Measurements from ENCODE around the gene PEX3. TPM values are rescaled to one million over a fixed set of nuclear protein-coding genes. Genes with fewer than 3 reads are reported as not detected.

The PEX3 gene, protein sequence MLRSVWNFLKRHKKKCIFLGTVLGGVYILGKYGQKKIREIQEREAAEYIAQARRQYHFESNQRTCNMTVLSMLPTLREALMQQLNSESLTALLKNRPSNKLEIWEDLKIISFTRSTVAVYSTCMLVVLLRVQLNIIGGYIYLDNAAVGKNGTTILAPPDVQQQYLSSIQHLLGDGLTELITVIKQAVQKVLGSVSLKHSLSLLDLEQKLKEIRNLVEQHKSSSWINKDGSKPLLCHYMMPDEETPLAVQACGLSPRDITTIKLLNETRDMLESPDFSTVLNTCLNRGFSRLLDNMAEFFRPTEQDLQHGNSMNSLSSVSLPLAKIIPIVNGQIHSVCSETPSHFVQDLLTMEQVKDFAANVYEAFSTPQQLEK
- total RNA-seq, result 36.7 TPM

DNA sequence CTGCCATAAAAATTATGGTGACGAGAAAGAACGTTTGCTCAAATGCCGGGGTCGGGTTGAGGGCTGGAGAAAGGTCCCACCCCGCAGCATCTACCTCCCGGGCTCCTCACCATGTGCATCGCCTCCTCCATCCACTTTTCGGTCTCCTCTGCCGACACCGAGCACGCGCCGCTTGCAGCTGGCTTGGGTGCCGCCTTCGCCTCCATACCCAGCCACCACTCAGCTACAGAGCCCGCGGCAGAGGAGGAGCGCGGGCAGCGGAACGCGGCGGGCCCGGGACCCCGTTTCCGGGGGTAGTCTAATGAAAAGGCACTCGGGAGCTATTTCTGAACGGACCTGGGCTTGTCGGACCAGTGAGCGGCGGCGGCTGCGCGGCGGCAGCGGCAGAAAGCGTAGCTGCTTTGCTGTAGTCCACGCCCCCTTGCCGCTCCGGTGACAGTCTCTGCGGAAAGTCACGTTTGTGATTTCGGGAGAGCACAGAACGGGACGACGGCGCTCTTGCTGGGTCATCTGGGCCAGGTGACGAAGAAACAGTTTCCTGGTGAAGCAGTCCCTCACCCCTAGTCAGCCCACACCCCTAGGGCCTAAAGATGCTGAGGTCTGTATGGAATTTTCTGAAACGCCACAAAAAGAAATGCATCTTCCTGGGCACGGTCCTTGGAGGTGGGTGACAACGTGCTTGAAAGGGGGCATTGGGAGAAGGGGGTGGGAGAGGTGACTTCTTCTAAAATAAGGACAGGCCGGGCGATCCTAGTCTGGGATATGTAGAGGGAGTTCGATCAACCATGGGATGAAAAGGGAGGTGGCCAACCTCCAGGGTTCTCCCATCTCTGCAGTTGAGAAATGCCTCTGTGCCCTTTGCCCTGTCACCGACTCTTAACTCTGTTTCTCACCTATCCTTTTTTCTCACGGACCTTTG is at the start of gene PEX3, which contains the start of gene ADAT2:
PEX3 (plus strand) TSS at position 353 of the 919 bp plus-strand sequence; CDS start at position 591, 238 bp downstream.
ADAT2 (minus strand) TSS at position 243 of the 919 bp plus-strand sequence; CDS start at position 206, 37 bp downstream.

DNA sequence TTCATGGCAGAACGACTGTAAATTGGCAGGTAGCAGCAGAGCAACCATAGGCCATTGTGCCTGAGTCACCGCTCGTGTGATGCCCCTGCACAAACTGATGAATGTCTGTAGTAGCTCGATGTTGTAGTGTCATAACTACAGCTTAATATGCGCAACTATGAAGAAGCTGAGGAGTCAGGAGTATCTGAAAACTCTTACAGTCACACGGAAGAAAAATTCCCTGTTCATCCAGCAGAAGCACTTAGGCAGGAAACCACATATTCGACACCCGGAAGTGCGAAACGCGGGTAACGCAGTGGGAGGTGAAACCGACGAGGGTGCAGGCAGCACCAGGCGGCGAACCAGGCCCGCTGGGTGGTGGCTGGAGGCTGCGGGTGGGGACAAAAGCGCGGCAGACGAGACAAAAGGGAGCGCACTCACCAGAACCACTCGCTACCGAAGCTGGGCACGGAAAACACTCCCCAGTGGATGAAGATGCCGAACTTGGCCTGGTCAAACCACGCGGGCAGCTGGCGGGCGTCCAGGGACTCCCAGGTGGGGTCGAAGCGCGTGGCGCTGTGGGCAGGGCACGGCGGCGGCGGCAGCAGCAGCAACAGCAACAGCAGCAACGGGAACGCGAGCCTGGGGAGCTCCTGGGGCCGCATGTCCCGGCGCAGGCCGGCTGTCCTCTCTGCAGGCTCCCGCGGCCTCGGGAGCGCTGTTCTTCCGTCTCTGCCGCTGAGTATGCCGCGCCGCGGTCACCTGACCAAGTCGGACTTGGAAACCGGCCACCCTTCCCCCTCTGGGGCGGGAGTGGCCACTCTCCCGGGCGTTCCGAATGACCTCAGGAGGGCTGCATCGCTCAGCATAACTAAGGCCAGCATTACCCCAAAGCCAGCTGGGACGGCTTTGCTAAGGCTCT is 60.6 kb downstream of the PEX3 start, which contains the start of gene FUCA2:
FUCA2 (minus strand) TSS at position 730 of the 901 bp plus-strand sequence; CDS start at position 644, 86 bp downstream.

Small RNA genes lying within 50 kb of the gene (small RNA-seq; reads per million reads assigned to genes)
- 0.15 reads per million for gene RNA5SP221

Other genes with a start within 250 kb of the PEX3 start
- gene ADAT2, start 110 bp upstream of the PEX3 start, total RNA-seq, result 5.1 TPM
- gene FUCA2, start 60.9 kb downstream of the PEX3 start, total RNA-seq, result 17.3 TPM
- gene PHACTR2, start 227.2 kb downstream of the PEX3 start, total RNA-seq, result 26.5 TPM